Parathyroid adenoma (tissue), 2 donors: Measurements from ENCODE around the gene ZNF143.

ENCODE experiments used
- H2AFZ ChIP-seq: fragments of 300-600 bp; sonication (generic); one replicate; pipeline ENCODE4 v1.7.0; 2017; ENCODE audit warnings: antibody characterized with exemption, mild to moderate bottlenecking
- H3K27ac ChIP-seq: fragments of 300-600 bp; sonication (generic); one replicate; pipeline ENCODE4 v1.7.0; 2017
- H3K27me3 ChIP-seq: fragments of 300-600 bp; sonication (generic); one replicate; pipeline ENCODE4 v1.7.0; 2017; ENCODE audit warnings: low read length; ENCODE audit not compliant: control insufficient read depth, insufficient read depth
- H3K36me3 ChIP-seq: fragments of 300-600 bp; sonication (generic); one replicate; pipeline ENCODE4 v1.7.0; 2017; ENCODE audit warnings: low read length; ENCODE audit not compliant: control insufficient read depth, insufficient read depth
- H3K4me1 ChIP-seq: fragments of 300-600 bp; sonication (generic); one replicate; pipeline ENCODE4 v1.7.0; 2017; ENCODE audit warnings: control low read depth
- H3K4me2 ChIP-seq: fragments of 300-600 bp; sonication (generic); one replicate; pipeline ENCODE4 v1.7.0; 2017; ENCODE audit warnings: low read length
- H3K4me3 ChIP-seq: fragments of 300-600 bp; sonication (generic); one replicate; pipeline ENCODE4 v1.7.0; 2017; ENCODE audit warnings: low read depth, low read length
- H3K79me2 ChIP-seq: fragments of 300-600 bp; sonication (generic); one replicate; pipeline ENCODE4 v1.7.0; 2017; ENCODE audit warnings: control low read depth
- H3K9ac ChIP-seq: fragments of 300-600 bp; sonication (generic); one replicate; pipeline ENCODE4 v1.7.0; 2017; ENCODE audit warnings: mild to moderate bottlenecking
- H3K9me3 ChIP-seq: fragments of 300-600 bp; sonication (generic); one replicate; pipeline ENCODE4 v1.7.0; 2017; ENCODE audit warnings: low read length; ENCODE audit not compliant: control insufficient read depth
- CTCF ChIP-seq: fragments of 300-600 bp; sonication (generic); IDR thresholded peaks from one replicate; pipeline ENCODE4 v1.7.0; 2017; ENCODE audit warnings: antibody characterized with exemption, mild to moderate bottlenecking
- donor health status: primary hyperparathyroidism.

Gene ZNF143

GRCh38 chr11:9473408-9473807 is 12.6 kb downstream of the ZNF143 start:
- no peak overlapping the region for H3K9ac ChIP-seq
- H3K4me1 ChIP-seq, result no peaks in the 10 kb centered on the region
- TF ChIP-seq CTCF, result no peak
- no peak overlapping the region for H2AFZ ChIP-seq
- H3K9me3 ChIP-seq, result no peaks in the 10 kb centered on the region
- H3K27ac ChIP-seq, result no peak overlapping the region
- no peak overlapping the region for H3K4me3 ChIP-seq
- H3K36me3 ChIP-seq, result no peaks in the 10 kb centered on the region
- no peaks in the 10 kb centered on the region for H3K27me3 ChIP-seq
- no peak overlapping the region for H3K4me2 ChIP-seq
- no peaks in the 10 kb centered on the region for H3K79me2 ChIP-seq

- Histone ChIP-seq H3K9ac (no peak overlapping the region), H3K9me3 (no peaks in the 10 kb centered on the region), H3K27ac (no peak overlapping the region), H3K79me2 (no peaks in the 10 kb centered on the region), H3K36me3 (no peaks in the 10 kb centered on the region), H3K4me3 (no peak overlapping the region), H3K4me2 (no peak overlapping the region), H3K4me1 (no peaks in the 10 kb centered on the region), H2AFZ (no peak overlapping the region), H3K27me3 (no peaks in the 10 kb centered on the region)
- TF ChIP-seq CTCF, result no peak
Measured at GRCh38 chr11:9479899-9480298, 19.1 kb downstream of the ZNF143 start.

GRCh38 chr11:9489080-9489765 is 28.4 kb downstream of the ZNF143 start:
- H3K4me1 ChIP-seq, result peaks cover 3% of the 10 kb centered on the region
- H3K36me3 ChIP-seq, result no peaks in the 10 kb centered on the region
- H3K9me3 ChIP-seq, result no peaks in the 10 kb centered on the region
- H3K27ac ChIP-seq, result no peak overlapping the region
- H3K79me2 ChIP-seq, result no peaks in the 10 kb centered on the region
- no peak overlapping the region for H3K9ac ChIP-seq
- no peaks in the 10 kb centered on the region for H3K27me3 ChIP-seq
- no peak overlapping the region for H2AFZ ChIP-seq
- H3K4me3 ChIP-seq, result no peak overlapping the region
- no peak for TF ChIP-seq CTCF
- no peak overlapping the region for H3K4me2 ChIP-seq

GRCh38 chr11:9490376-9490775 is 29.6 kb downstream of the ZNF143 start:
- Histone ChIP-seq H3K36me3 (no peaks in the 10 kb centered on the region), H3K9me3 (no peaks in the 10 kb centered on the region), H3K9ac (no peak overlapping the region), H3K27ac (no peak overlapping the region), H3K4me3 (no peak overlapping the region), H2AFZ (no peak overlapping the region), H3K4me1 (peaks cover 3% of the 10 kb centered on the region), H3K4me2 (no peak overlapping the region), H3K27me3 (no peaks in the 10 kb centered on the region), H3K79me2 (no peaks in the 10 kb centered on the region)
- no peak for TF ChIP-seq CTCF

- H3K36me3 ChIP-seq, result no peaks in the 10 kb centered on the region
- H3K27ac ChIP-seq, result no peak overlapping the region
- H2AFZ ChIP-seq, result no peak overlapping the region
Measured at GRCh38 chr11:9493492-9493891, 32.7 kb downstream of the ZNF143 start.

More at GRCh38 chr11:9493492-9493891, 32.7 kb downstream of the ZNF143 start:
- Histone ChIP-seq H3K4me2 (no peak overlapping the region), H3K27me3 (no peaks in the 10 kb centered on the region), H3K9ac (no peak overlapping the region), H3K79me2 (no peaks in the 10 kb centered on the region), H3K4me1 (no peaks in the 10 kb centered on the region), H3K9me3 (no peaks in the 10 kb centered on the region), H3K4me3 (no peak overlapping the region)
- no peak for TF ChIP-seq CTCF
